SK-N-MC (cell line): ENCODE results near the gene MAP3K5.

Experiments used
- EZH2 ChIP-seq: fragments of 200-600 bp; sonication (generic); IDR thresholded peaks from one replicate; pipeline ENCODE4 v1.6.1; 2017; ENCODE audit warnings: antibody characterized with exemption
- FOXP2 ChIP-seq: optimal IDR thresholded peaks from 2 replicates; pipeline ENCODE3; 2011; ENCODE audit warnings: mild to moderate bottlenecking, moderate library complexity; ENCODE audit not compliant: insufficient read depth; ENCODE audit errors: extremely low read length, control extremely low read depth
- POLR2AphosphoS5 ChIP-seq: IDR thresholded peaks from 2 replicates; pipeline ENCODE4 v1.6.1; 2012; ENCODE audit warnings: mild to moderate bottlenecking, low read depth, low read length, borderline replicate concordance

GRCh38 chr6:136717716-136717990, 74.6 kb downstream of the MAP3K5 start:
- TF ChIP-seq EZH2, result no peak
- TF ChIP-seq FOXP2, result no peak
- no peak for TF ChIP-seq POLR2AphosphoS5
